Endothelial cell of umbilical vein (primary cell): ENCODE measurements around the gene PRLR. TPM values are rescaled to one million over a fixed set of nuclear protein-coding genes. Genes with fewer than 3 reads are reported as not detected.

Experiments used
- BruUV-seq: library from RNA; stranded (reverse); fragments of 400-500 nt; replicated peaks from 2 replicates; lab custom pipeline; 2021; lab: Mats Ljungman, UMichigan
- CTCF ChIA-PET: fragments of 300-600, 350-600 bp; sonication (Branson Sonifier 250); formaldehyde crosslinking; loops from one replicate; lab custom pipeline; 2021; ENCODE audit warnings: antibody characterized with exemption, inconsistent platforms; lab: Charles Lee
- POLR2A ChIA-PET: fragments of 300-600, 350-600 bp; sonication (Branson Sonifier 250); formaldehyde crosslinking; loops from one replicate; lab custom pipeline; 2021; ENCODE audit warnings: antibody characterized with exemption, inconsistent platforms; lab: Charles Lee
- DNase-seq: peaks from one replicate; pipeline ENCODE4 v3.0.0-alpha.2; 2011; ENCODE audit warnings: low read depth, low spot score
- FAIRE-seq: peaks from 2 replicates; lab custom pipeline; 2011; peaks lifted over from hg19 to GRCh38; lab: Jason Lieb, UNC
- H2AFZ ChIP-seq: 2 replicates; pipeline ENCODE4 v1.6.0; 2012; ENCODE audit warnings: low read depth, low read length, control low read depth, inconsistent platforms
- H3K27ac ChIP-seq: 2 replicates; pipeline ENCODE4 v1.5.1; 2011; ENCODE audit warnings: low read depth, mild to moderate bottlenecking, control low read depth, low read length, moderate library complexity; ENCODE audit not compliant: insufficient read depth
- H3K27me3 ChIP-seq, 2 experiments: 2 replicates each; pipeline versions ENCODE4 v1.6.0 to v1.6.1; 2011; ENCODE audit warnings: low read length in 2 of 2, mixed read lengths in 1 of 2; ENCODE audit not compliant: control insufficient read depth in 2 of 2, insufficient read depth in 2 of 2
- H3K36me3 ChIP-seq, 2 experiments: 2 replicates in 1 of 2; 3 replicates in 1 of 2; pipeline ENCODE4 v1.5.1; 2011; ENCODE audit warnings: low read length in 2 of 2, mild to moderate bottlenecking in 1 of 2, moderate library complexity in 1 of 2; ENCODE audit not compliant: control insufficient read depth in 2 of 2, insufficient read depth in 2 of 2; ENCODE audit errors: extremely low read depth in 1 of 2
- H3K4me1 ChIP-seq: 3 replicates; pipeline ENCODE4 v1.5.1; 2011; ENCODE audit warnings: mild to moderate bottlenecking, low read length; ENCODE audit not compliant: control insufficient read depth, insufficient read depth; ENCODE audit errors: extremely low read depth
- H3K4me2 ChIP-seq: 2 replicates; pipeline ENCODE4 v1.6.1; 2011; ENCODE audit warnings: low read length, control low read depth, mixed read lengths; ENCODE audit not compliant: insufficient read depth
- H3K4me3 ChIP-seq, 3 experiments: fragments of 200-600 bp in 1 of 3; sonication (generic), shearing (Covaris generic) in 1 of 3; replicated peaks in 1 of 3; 2 replicates each; pipeline ENCODE4 v1.5.1; 2011 to 2016; ENCODE audit warnings: control low read depth in 3 of 3, low read length in 3 of 3, mild to moderate bottlenecking in 2 of 3, inconsistent platforms in 1 of 3, low read depth in 1 of 3, moderate library complexity in 1 of 3; ENCODE audit not compliant: insufficient read depth in 1 of 3
- H3K79me2 ChIP-seq: 2 replicates; pipeline ENCODE4 v1.6.0; 2012; ENCODE audit warnings: low read length, inconsistent platforms; ENCODE audit not compliant: control insufficient read depth, insufficient read depth
- H3K9ac ChIP-seq: replicated peaks from 2 replicates; pipeline ENCODE3; 2011; ENCODE audit warnings: low read length, control low read depth; ENCODE audit not compliant: insufficient read depth; ENCODE audit errors: extremely low read depth
- H3K9me1 ChIP-seq: replicated peaks from 3 replicates; pipeline ENCODE4 v1.6.0; 2011; ENCODE audit warnings: mild to moderate bottlenecking, low read length; ENCODE audit not compliant: control insufficient read depth, insufficient read depth; ENCODE audit errors: extremely low read depth
- H3K9me3 ChIP-seq: replicated peaks from 2 replicates; pipeline ENCODE4 v1.5.1; 2012; ENCODE audit warnings: low read length, inconsistent platforms; ENCODE audit not compliant: control insufficient read depth, insufficient read depth
- H4K20me1 ChIP-seq: replicated peaks from 2 replicates; pipeline ENCODE3; 2011; ENCODE audit warnings: mild to moderate bottlenecking, low read length; ENCODE audit not compliant: control insufficient read depth, insufficient read depth; ENCODE audit errors: extremely low read depth
- EZH2 ChIP-seq: IDR thresholded peaks from 2 replicates; pipeline ENCODE4 v1.6.1; 2012; ENCODE audit warnings: borderline replicate concordance, low read depth, mild to moderate bottlenecking, moderate library complexity, low read length, inconsistent platforms; ENCODE audit not compliant: severe bottlenecking
- FOS ChIP-seq: IDR thresholded peaks from 2 replicates; pipeline ENCODE4 v1.6.1; 2011; ENCODE audit warnings: mild to moderate bottlenecking, low read length, moderate library complexity, borderline replicate concordance; ENCODE audit not compliant: insufficient read depth
- GATA2 ChIP-seq: IDR thresholded peaks from 2 replicates; pipeline ENCODE4 v1.7.0; 2011; ENCODE audit warnings: low read depth, mild to moderate bottlenecking, moderate library complexity, mixed read lengths, low read length; ENCODE audit not compliant: insufficient read length, insufficient read depth
- JUN ChIP-seq: IDR thresholded peaks from 2 replicates; pipeline ENCODE4 v1.6.1; 2011; ENCODE audit warnings: borderline replicate concordance, low read depth; ENCODE audit not compliant: insufficient read length, insufficient read depth
- MYC ChIP-seq: IDR thresholded peaks from one replicate; pipeline ENCODE4 v1.6.1; 2011; ENCODE audit warnings: mild to moderate bottlenecking, low read depth, low read length
- POLR2A ChIP-seq: IDR thresholded peaks from 2 replicates; pipeline ENCODE4 v1.6.1; 2012; ENCODE audit warnings: low read depth, mild to moderate bottlenecking, control low read depth, low read length
- POLR2AphosphoS5 ChIP-seq: IDR thresholded peaks from 2 replicates; pipeline ENCODE4 v1.6.1; 2012; ENCODE audit warnings: low read depth, mild to moderate bottlenecking, control low read depth, low read length, moderate library complexity; ENCODE audit not compliant: insufficient read depth
- dilution Hi-C: fragments of 300-500 bp; cut with MboI; formaldehyde crosslinking; loops from one replicate; pipeline ENCODE4 v1.15.0; 2019; ENCODE audit warnings: low sequenced_read_pairs; ENCODE audit not compliant: extremely low pct_ligation_motif_present
- intact Hi-C: fragments of 100-400 bp; cut with micrococcal nuclease; formaldehyde crosslinking; loops from one replicate; pipeline ENCODE4 v1.10.0; 2022
- polyA plus RNA-seq, 4 experiments: library from polyadenylated mRNA; depleted of rRNA in 3 of 4; stranded (reverse) in 3 of 4; unstranded in 1 of 4; fragments of >200 nt; gene quantifications; 2 replicates each; pipeline versions ENCODE4 v1.2.1 to v1.2.3, GENCODE V29; 2011 to 2012; ENCODE audit warnings: missing spikeins in 1 of 4
- total RNA-seq: library from RNA; stranded (reverse); gene quantifications from 2 replicates; pipeline ENCODE4 v1.2.3, GENCODE V29; 2021
- TF ChIP-seq, protein P1 (sequence below), 2 donors: IDR thresholded peaks; 1 replicate in 1 of 2; 2 replicates in 1 of 2; pipeline ENCODE4 v1.5.1; 2011; ENCODE audit warnings: low read length in 2 of 2, mild to moderate bottlenecking in 2 of 2, moderate library complexity in 2 of 2, control low read depth in 1 of 2, inconsistent platforms in 1 of 2, low read depth in 1 of 2; ENCODE audit not compliant: insufficient read depth in 1 of 2; ENCODE audit errors: extremely low read depth in 1 of 2
- TF ChIP-seq, protein P2 (sequence below): IDR thresholded peaks from 2 replicates; pipeline ENCODE4 v1.6.1; 2011; ENCODE audit not compliant: insufficient read depth, insufficient read length

Gene PRLR
- total and polyA plus RNA-seq, 2 donors (not counting 3 experiments of a cell fraction or from before 2014, with no cell fraction given) = not detected

DNA sequence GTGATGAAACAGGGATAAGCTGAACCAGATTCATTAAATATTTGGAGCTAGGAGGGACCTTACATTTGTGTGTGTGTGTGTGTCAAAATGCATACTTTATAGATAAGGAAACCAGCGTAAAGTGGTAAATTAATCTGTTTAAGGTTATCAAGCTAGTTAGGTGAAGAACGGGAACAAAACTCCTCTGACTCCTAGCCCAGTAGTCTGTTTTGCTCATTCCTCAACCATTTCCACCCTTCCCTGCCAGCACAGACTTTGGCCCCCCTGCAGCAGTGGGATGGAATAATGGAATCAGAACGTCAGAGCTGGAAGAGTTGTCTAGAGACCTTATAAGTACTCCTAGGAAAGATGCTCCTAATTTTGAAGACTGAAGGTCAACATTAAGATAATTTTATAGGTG lies 189.0 kb downstream of the PRLR start:
- no peak overlapping the region for H3K9ac ChIP-seq
- H3K4me1 ChIP-seq = no peaks in the 10 kb centered on the region
- CTCF ChIA-PET = no interaction called here
- dilution Hi-C loops (no loop called here), intact Hi-C loops (no loop called here)
- no peak overlapping the region for H3K4me3 ChIP-seq
- FAIRE-seq = no peak
- TF ChIP-seq JUN (no peak), GATA2 (no peak), EZH2 (no peak), POLR2AphosphoS5 (no peak), POLR2A (no peak), MYC (no peak), FOS (no peak)
- TF ChIP-seq, protein P1, sequence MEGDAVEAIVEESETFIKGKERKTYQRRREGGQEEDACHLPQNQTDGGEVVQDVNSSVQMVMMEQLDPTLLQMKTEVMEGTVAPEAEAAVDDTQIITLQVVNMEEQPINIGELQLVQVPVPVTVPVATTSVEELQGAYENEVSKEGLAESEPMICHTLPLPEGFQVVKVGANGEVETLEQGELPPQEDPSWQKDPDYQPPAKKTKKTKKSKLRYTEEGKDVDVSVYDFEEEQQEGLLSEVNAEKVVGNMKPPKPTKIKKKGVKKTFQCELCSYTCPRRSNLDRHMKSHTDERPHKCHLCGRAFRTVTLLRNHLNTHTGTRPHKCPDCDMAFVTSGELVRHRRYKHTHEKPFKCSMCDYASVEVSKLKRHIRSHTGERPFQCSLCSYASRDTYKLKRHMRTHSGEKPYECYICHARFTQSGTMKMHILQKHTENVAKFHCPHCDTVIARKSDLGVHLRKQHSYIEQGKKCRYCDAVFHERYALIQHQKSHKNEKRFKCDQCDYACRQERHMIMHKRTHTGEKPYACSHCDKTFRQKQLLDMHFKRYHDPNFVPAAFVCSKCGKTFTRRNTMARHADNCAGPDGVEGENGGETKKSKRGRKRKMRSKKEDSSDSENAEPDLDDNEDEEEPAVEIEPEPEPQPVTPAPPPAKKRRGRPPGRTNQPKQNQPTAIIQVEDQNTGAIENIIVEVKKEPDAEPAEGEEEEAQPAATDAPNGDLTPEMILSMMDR (IDR thresholded peaks at IDR 0.05; ENCODE audit: extremely low read depth in 1 of 2, insufficient read depth in 1 of 2, low read depth in 1 of 2, low read length in 2 of 2) = no peak
- TF ChIP-seq, protein P2, sequence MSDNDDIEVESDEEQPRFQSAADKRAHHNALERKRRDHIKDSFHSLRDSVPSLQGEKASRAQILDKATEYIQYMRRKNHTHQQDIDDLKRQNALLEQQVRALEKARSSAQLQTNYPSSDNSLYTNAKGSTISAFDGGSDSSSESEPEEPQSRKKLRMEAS = no peak
- POLR2A ChIA-PET = no interaction called here
- no peaks in the 10 kb centered on the region for H4K20me1 ChIP-seq
- DNase-seq = no peak
- no peak overlapping the region for H3K4me2 ChIP-seq
- no peak overlapping the region for H2AFZ ChIP-seq
- H3K27ac ChIP-seq = no peak overlapping the region
- peaks cover 2 to 3% of the 10 kb centered on the region in 2 experiments for H3K27me3 ChIP-seq
- BruUV-seq = no TSS peak
- H3K36me3 ChIP-seq = no peaks in the 10 kb centered on the region
- H3K9me1 ChIP-seq = no peaks in the 10 kb centered on the region
- H3K79me2 ChIP-seq = no peaks in the 10 kb centered on the region
- no peaks in the 10 kb centered on the region for H3K9me3 ChIP-seq
